ENCODE results near the gene PLXNB2. TPM values are rescaled to one million over a fixed set of nuclear protein-coding genes. Genes with fewer than 3 reads are reported as not detected.

The PLXNB2 gene
- total and polyA plus RNA-seq, 2 of the 4 experiments (the other 2 are of a cell fraction): 73.1 to 202 TPM

- ChIA-PET POLR2A (ENCODE audit: unreplicated experiment) (interaction anchor here (0.6 kb wide), 1 partner anchor 352 kb away, joined by 4 read pairs; no protein-coding TSS in a partner anchor), CTCF (no interaction called here)
- Histone ChIP-seq H4K91ac (ENCODE audit: insufficient read depth, low read depth, low read length) (no peak overlapping the region), H3K9me1 (ENCODE audit: insufficient read depth, low read length) (no peaks in the 10 kb centered on the region), H3K14ac (replicated peaks; ENCODE audit: low read depth, low read length) (no peak overlapping the region), H2BK20ac (ENCODE audit: low read depth, low read length) (no peak overlapping the region), H4K20me1 (ENCODE audit: insufficient read depth, low read length) (peaks cover 44% of the 10 kb centered on the region), H3K9ac (ENCODE audit: low read depth, low read length) (no peak overlapping the region), H3K23ac (ENCODE audit: low read depth, low read length) (no peak overlapping the region), H3K79me1 (ENCODE audit: low read depth in 1 of 2, low read length in 2 of 2) (peaks cover 0 to 16% of the 10 kb centered on the region in 2 experiments; a peak in 1 of 4 replicates), H2AK5ac (ENCODE audit: low read depth, low read length) (no peak overlapping the region), H3K36me3 (ENCODE audit: control insufficient read depth, insufficient read depth, low read length) (peaks cover 25% of the 10 kb centered on the region), H2BK120ac (ENCODE audit: low read depth, low read length) (no peak overlapping the region), H2BK5ac (ENCODE audit: low read depth, low read length, poor library complexity, severe bottlenecking) (no peak overlapping the region), H2AFZ (replicated peaks; ENCODE audit: low read length, poor library complexity) (peak overlapping the region; percentile 68), H3K27ac (ENCODE audit: insufficient read depth, low read length) (no peak overlapping the region), H3K18ac (ENCODE audit: low read depth, low read length) (no peak overlapping the region), H4K8ac (ENCODE audit: low read depth in 2 of 2, low read length in 2 of 2) (no peak overlapping the region), H2BK15ac (ENCODE audit: low read depth, low read length) (no peak overlapping the region), H3K4ac (ENCODE audit: low read depth, low read length) (no peak overlapping the region), H2AK9ac (replicated peaks; ENCODE audit: low read depth, low read length, poor library complexity) (peak overlapping the region; percentile 74), H3K9me3 (ENCODE audit: control insufficient read depth, insufficient read depth, low read length) (no peaks in the 10 kb centered on the region), H4K5ac (ENCODE audit: low read depth, low read length) (no peak overlapping the region), H3K4me2 (ENCODE audit: low read depth, low read length) (peak overlapping the region; percentile 13; the same call in 1 of the 2 replicates), H3K56ac (ENCODE audit: extremely low read depth, insufficient read depth, low read length) (no peak overlapping the region), H3K4me1 (ENCODE audit: control insufficient read depth, insufficient read depth, low read length) (peaks cover 13% of the 10 kb centered on the region), H3K27me3 (ENCODE audit: control insufficient read depth, insufficient read depth, low read length) (no peaks in the 10 kb centered on the region), H3K4me3 (ENCODE audit: insufficient read depth, low read depth, low read length) (no peak overlapping the region)
- ATAC-seq (ENCODE audit: low read depth) (peak; percentile 52), DNase-seq (peak; percentile 38)
- BruUV-seq (replicated peaks): no TSS peak
- dilution Hi-C loops (cut with HindIII; ENCODE audit: low sequenced_read_pairs, unreplicated experiment) (no loop called here), in situ Hi-C loops (cut with MboI; ENCODE audit: low sequenced_read_pairs) (loop anchor here (10.0 kb wide), 1 partner anchor 53 kb away; the partner anchor contains the start of gene DENND6B), intact Hi-C loops (cut with micrococcal nuclease) (loop anchor here (2.0 to 5.0 kb wide), 2 partner anchors 36 to 55 kb away; partner anchors contain the start of genes DENND6B and PLXNB2)
- 0% methylated on average over 4 of the region's 45 CpGs; no CpG with 5 or more reads in 1 of the 2 experiments for WGBS, 2 experiments (ENCODE audit: extremely low coverage in 2 of 2, insufficient read length in 1 of 2)
- TF ChIP-seq NFE2L2 (IDR thresholded peaks at IDR 0.05; ENCODE audit: low read depth, low read length) (no peak), BHLHE40 (IDR thresholded peaks at IDR 0.05; ENCODE audit: low read depth, low read length) (no peak), MAZ (IDR thresholded peaks at IDR 0.05; ENCODE audit: borderline replicate concordance, low read depth, low read length) (peak; percentile 76; the same call in 1 of the 2 replicates), RFX5 (IDR thresholded peaks at IDR 0.05; ENCODE audit: low read depth, low read length) (no peak), FOS (IDR thresholded peaks at IDR 0.05; ENCODE audit: low read depth, low read length) (no peak), RCOR1 (IDR thresholded peaks at IDR 0.05; ENCODE audit: insufficient replicate concordance, low read length) (no peak)
- TF ChIP-seq, protein P1, sequence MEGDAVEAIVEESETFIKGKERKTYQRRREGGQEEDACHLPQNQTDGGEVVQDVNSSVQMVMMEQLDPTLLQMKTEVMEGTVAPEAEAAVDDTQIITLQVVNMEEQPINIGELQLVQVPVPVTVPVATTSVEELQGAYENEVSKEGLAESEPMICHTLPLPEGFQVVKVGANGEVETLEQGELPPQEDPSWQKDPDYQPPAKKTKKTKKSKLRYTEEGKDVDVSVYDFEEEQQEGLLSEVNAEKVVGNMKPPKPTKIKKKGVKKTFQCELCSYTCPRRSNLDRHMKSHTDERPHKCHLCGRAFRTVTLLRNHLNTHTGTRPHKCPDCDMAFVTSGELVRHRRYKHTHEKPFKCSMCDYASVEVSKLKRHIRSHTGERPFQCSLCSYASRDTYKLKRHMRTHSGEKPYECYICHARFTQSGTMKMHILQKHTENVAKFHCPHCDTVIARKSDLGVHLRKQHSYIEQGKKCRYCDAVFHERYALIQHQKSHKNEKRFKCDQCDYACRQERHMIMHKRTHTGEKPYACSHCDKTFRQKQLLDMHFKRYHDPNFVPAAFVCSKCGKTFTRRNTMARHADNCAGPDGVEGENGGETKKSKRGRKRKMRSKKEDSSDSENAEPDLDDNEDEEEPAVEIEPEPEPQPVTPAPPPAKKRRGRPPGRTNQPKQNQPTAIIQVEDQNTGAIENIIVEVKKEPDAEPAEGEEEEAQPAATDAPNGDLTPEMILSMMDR (conservative IDR thresholded peaks at IDR 0.05; ENCODE audit: low read depth, low read length): peak; percentile 45
Measured at GRCh38 chr22:50271519-50271970, 35.9 kb downstream of the PLXNB2 start.
